ENCODE data around the gene ZNF628. TPM values are rescaled to one million over a fixed set of nuclear protein-coding genes. Genes with fewer than 3 reads are reported as not detected.

Gene ZNF628
- total and polyA plus RNA-seq, 2 of the 8 experiments (the other 6 are each of a cell fraction or from before 2014, with no cell fraction given): 1.7 to 10.8 TPM

DNA sequence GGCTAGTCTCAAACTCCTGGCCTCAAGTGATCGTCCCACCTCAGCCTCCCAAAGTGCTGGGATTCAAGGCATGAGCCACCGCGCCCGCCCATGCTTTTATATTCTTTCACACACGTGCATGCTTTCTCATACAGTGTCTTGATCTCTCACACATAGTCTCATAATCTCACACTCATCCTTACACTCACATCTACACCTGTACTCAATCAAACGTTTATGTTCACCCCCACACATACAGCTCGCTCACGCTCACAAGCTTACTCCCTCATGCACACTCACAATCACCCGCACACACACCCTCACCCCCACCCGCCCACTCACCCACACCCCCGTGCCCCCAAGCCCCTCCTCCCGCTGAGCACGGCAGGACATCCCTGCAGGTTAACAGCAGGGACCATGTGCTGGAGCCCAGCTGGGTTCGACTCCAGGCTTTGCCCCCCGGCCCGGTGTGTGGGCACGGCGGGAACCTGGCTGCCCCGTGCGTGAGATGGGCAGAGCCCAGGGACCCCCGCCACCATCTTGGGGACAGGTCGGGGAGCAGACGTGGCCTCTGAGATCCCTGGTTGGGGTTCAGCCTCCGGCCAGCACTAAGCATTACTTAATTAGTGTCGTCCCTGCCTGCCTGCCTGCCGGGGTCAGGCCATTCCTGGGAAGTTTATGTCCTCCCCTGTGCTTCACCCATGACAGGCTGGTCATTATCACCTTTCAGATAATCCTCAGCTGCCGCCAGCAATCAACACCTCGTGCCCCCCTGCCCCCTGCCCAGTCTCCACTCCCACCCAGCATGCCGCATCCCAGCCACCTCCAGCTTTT, 49.1 kb downstream of the ZNF628 start:
- no peak overlapping the region for H2BK20ac ChIP-seq (ENCODE audit: low read length)
- no peaks in the 10 kb centered on the region; a peak in 1 of 8 replicates for H3K36me3 ChIP-seq (ENCODE audit: control insufficient read depth in 2 of 4, insufficient read depth in 4 of 4, low read length in 3 of 4)
- H4K20me1 ChIP-seq (replicated peaks in 1 of 2; ENCODE audit: control insufficient read depth in 1 of 2, insufficient read depth in 2 of 2, low read length in 2 of 2): peaks cover 0 to 9% of the 10 kb centered on the region in 2 experiments
- H3K79me1 ChIP-seq (ENCODE audit: low read depth, low read length): no peaks in the 10 kb centered on the region
- H3K4ac ChIP-seq (replicated peaks; ENCODE audit: insufficient read length, low read depth, low read length): no peak overlapping the region
- FAIRE-seq (no peak), DNase-seq (ENCODE audit: low read depth in 1 of 2, low spot score in 2 of 2) (no peak)
- TF ChIP-seq HDAC6 (IDR thresholded peaks at IDR 0.05; ENCODE audit: low read depth, low read length): no peak
- TF ChIP-seq RAD21 (IDR thresholded peaks at IDR 0.05 in 1 of 2, conservative IDR thresholded peaks at IDR 0.05 in 1 of 2; ENCODE audit: low read depth in 2 of 2, low read length in 2 of 2): no peak
- TF ChIP-seq, protein P1, sequence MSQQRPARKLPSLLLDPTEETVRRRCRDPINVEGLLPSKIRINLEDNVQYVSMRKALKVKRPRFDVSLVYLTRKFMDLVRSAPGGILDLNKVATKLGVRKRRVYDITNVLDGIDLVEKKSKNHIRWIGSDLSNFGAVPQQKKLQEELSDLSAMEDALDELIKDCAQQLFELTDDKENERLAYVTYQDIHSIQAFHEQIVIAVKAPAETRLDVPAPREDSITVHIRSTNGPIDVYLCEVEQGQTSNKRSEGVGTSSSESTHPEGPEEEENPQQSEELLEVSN (IDR thresholded peaks at IDR 0.05): no peak
- TF ChIP-seq TAF7 (optimal IDR thresholded peaks at IDR 0.05; ENCODE audit: borderline replicate concordance, low read depth, low read length): no peak
- no peak for TF ChIP-seq ASH2L (IDR thresholded peaks at IDR 0.05; ENCODE audit: low read length)
- no peak for TF ChIP-seq TEAD4 (IDR thresholded peaks at IDR 0.05; ENCODE audit: low read depth, low read length)
- TF ChIP-seq EZH2 (IDR thresholded peaks at IDR 0.05; ENCODE audit: low read depth, low read length, severe bottlenecking): no peak
- TF ChIP-seq NRF1 (IDR thresholded peaks at IDR 0.05; ENCODE audit: low read depth, low read length): no peak
- no peak for TF ChIP-seq EGR1 (IDR thresholded peaks at IDR 0.05; ENCODE audit: borderline replicate concordance, low read depth, low read length)
- TF ChIP-seq POU5F1 (IDR thresholded peaks at IDR 0.05; ENCODE audit: low read depth, low read length): no peak
- no peak for TF ChIP-seq YY1 (IDR thresholded peaks at IDR 0.05; ENCODE audit: low read depth, low read length)
- H3K4me1 ChIP-seq (replicated peaks in 1 of 4; ENCODE audit: control insufficient read depth in 3 of 4, insufficient read depth in 4 of 4, low read length in 3 of 4): peaks cover 0 to 9% (median 2%) of the 10 kb centered on the region in 4 experiments; a peak in 3 of 7 replicates
- H2AFZ ChIP-seq (ENCODE audit: low read length): no peak overlapping the region
- H2BK5ac ChIP-seq (ENCODE audit: low read depth, low read length): no peak overlapping the region
- POLR2A ChIA-PET (ENCODE audit: partially characterized antibody): interaction anchor here (1.1 to 1.5 kb wide), 4 partner anchors 8 to 68 kb away, joined by 3 to 6 read pairs (median 3); no protein-coding TSS in a partner anchor
- no peak overlapping the region; a peak in 1 of 4 replicates for H3K4me2 ChIP-seq (ENCODE audit: insufficient read depth in 1 of 2, low read depth in 2 of 2, low read length in 2 of 2)
- H2BK15ac ChIP-seq (ENCODE audit: low read length): no peak overlapping the region
- no peak overlapping the region for H3K18ac ChIP-seq (ENCODE audit: extremely low read depth, low read length)
- no peak overlapping the region for H2BK120ac ChIP-seq (replicated peaks; ENCODE audit: low read depth, low read length)
- no peak overlapping the region for H2BK12ac ChIP-seq (ENCODE audit: low read depth, low read length)
- H3K27ac ChIP-seq (ENCODE audit: low read depth, low read length): no peak overlapping the region
- H3K56ac ChIP-seq (replicated peaks; ENCODE audit: insufficient read length, low read depth, low read length): no peak overlapping the region
- H3K27me3 ChIP-seq (replicated peaks in 1 of 4; ENCODE audit: control insufficient read depth in 3 of 4, extremely low read depth in 1 of 4, insufficient read depth in 3 of 4, low read length in 3 of 4): no peaks in the 10 kb centered on the region
- no peaks in the 10 kb centered on the region for H3K79me2 ChIP-seq (ENCODE audit: control insufficient read depth in 1 of 2, insufficient read depth in 2 of 2, low read length in 2 of 2)
- H3K4me3 ChIP-seq (ENCODE audit: extremely low read depth in 1 of 4, insufficient read depth in 2 of 4, low read depth in 3 of 4, low read length in 4 of 4): no peak overlapping the region
- H4K5ac ChIP-seq (ENCODE audit: insufficient read length, low read depth, low read length): no peak overlapping the region
- no peak overlapping the region for H4K91ac ChIP-seq (replicated peaks; ENCODE audit: insufficient read length, low read length)
- no peak overlapping the region for H3K9ac ChIP-seq (replicated peaks in 1 of 4; ENCODE audit: extremely low read depth in 1 of 4, low read depth in 3 of 4, low read length in 3 of 4)
- H3K9me3 ChIP-seq (ENCODE audit: insufficient read depth in 2 of 2, low read depth in 1 of 2, low read length in 1 of 2): peaks cover 0 to 7% of the 10 kb centered on the region in 2 experiments; a peak in 2 of 4 replicates
- H3K14ac ChIP-seq (ENCODE audit: insufficient read length): no peak overlapping the region
- no peaks in the 10 kb centered on the region for H3K23me2 ChIP-seq (ENCODE audit: low read depth, low read length)
- no peak overlapping the region for H2AK5ac ChIP-seq (ENCODE audit: low read depth, low read length)
- H4K8ac ChIP-seq (ENCODE audit: extremely low read depth, insufficient read depth, low read length): no peak overlapping the region
- WGBS, 2 experiments (ENCODE audit: extremely low coverage in 1 of 2, insufficient coverage in 1 of 2, insufficient read length in 1 of 2, insufficient replicate concordance in 2 of 2, low coverage in 1 of 2, low lambda C conversion rate in 2 of 2, missing lambda C conversion rate in 1 of 2): 81 to 100% methylated on average over 2 to 24 of the region's 29 CpGs
- no peak overlapping the region for H3K23ac ChIP-seq (ENCODE audit: insufficient read length)
- CTCF ChIA-PET (ENCODE audit: partially characterized antibody): interaction anchor here (1.1 kb wide), 1 partner anchor 21 kb away, joined by 4 read pairs; no protein-coding TSS in a partner anchor
